Mesodermal cell (in vitro differentiated cells): ENCODE results near the gene CENPM.

Source experiments
- H3K27ac ChIP-seq: 2 replicates; pipeline ENCODE4 v1.7.0; 2013; ENCODE audit warnings: mild to moderate bottlenecking, low read depth, low read length, moderate library complexity; ENCODE audit not compliant: severe bottlenecking
- H3K36me3 ChIP-seq: 2 replicates; pipeline ENCODE4 v1.7.1; 2013; ENCODE audit warnings: mild to moderate bottlenecking, low read length, moderate library complexity; ENCODE audit not compliant: control insufficient read depth, insufficient read depth
- H3K4me1 ChIP-seq: one replicate; pipeline ENCODE4 v1.7.1; 2013; ENCODE audit warnings: mild to moderate bottlenecking, low read length; ENCODE audit not compliant: insufficient read depth, control insufficient read depth, poor library complexity, severe bottlenecking
- H3K4me3 ChIP-seq: 2 replicates; pipeline ENCODE4 v1.7.0; 2013; ENCODE audit warnings: low read length, control low read depth, mild to moderate bottlenecking; ENCODE audit not compliant: insufficient read depth, poor library complexity, severe bottlenecking; ENCODE audit errors: extremely low read depth
- H3K9me3 ChIP-seq: 2 replicates; pipeline ENCODE4 v1.7.1; 2013; ENCODE audit warnings: mild to moderate bottlenecking, low read length, moderate library complexity; ENCODE audit not compliant: control insufficient read depth
- WGBS, 2 experiments: methylation state at CpG; one replicate each; pipeline ENCODE4 v1.1.5; 2013; ENCODE audit warnings: missing lambda C conversion rate in 2 of 2; ENCODE audit not compliant: insufficient coverage in 2 of 2; 5-methylcytosine and 5-hydroxymethylcytosine counted together

The CENPM gene

DNA sequence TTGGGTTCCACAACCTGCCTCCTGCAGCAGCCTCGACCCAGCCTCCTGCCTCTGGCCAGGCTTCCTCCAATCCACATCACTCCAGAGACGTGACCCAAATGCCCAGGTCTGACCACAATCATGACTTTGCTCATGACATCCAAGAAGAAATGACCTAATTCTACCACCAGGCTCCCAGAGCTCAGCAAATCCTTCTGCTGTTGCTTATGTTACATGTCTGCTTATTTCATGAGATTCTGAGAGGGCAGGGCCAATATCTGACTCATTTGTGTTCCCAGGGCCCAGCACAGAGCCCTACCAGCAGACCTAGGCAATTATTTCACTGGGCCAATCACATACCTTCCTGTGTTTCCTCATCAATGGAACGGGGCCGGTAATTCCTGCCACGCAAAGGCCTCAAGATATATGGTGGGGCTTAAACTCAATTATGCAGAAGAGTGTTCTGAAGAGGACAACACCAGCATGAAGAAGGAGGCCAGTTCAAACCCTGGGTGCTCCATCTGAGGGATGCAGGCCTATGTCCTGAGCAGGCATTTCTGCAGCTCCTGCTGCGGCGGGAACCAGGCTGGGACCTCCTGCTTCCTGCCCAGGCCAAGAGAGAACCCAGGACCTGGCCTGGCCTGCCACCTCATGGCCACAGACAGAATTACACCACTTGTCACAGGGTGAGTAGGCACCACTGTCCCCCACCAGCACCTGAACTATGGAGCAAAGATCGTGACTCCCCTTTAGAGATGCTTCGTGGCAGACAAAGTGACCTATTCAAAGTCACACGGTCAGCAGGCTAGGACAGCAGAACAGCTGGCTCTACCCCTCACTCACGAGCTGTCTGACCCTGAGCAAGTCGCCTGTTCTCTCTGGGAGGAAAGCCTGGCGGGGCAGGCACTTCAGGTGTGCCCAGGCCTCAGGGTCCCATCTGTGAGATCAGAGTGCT lies 5.9 kb downstream of the CENPM start:
- Histone ChIP-seq H3K4me1 (peaks cover 3% of the 10 kb centered on the region), H3K9me3 (no peaks in the 10 kb centered on the region), H3K36me3 (peaks cover 62% of the 10 kb centered on the region), H3K27ac (peak overlapping the region; percentile 77), H3K4me3 (no peak overlapping the region)
- WGBS, 2 experiments, result 61 to 72% methylated on average over 11 of the region's 13 CpGs

DNA sequence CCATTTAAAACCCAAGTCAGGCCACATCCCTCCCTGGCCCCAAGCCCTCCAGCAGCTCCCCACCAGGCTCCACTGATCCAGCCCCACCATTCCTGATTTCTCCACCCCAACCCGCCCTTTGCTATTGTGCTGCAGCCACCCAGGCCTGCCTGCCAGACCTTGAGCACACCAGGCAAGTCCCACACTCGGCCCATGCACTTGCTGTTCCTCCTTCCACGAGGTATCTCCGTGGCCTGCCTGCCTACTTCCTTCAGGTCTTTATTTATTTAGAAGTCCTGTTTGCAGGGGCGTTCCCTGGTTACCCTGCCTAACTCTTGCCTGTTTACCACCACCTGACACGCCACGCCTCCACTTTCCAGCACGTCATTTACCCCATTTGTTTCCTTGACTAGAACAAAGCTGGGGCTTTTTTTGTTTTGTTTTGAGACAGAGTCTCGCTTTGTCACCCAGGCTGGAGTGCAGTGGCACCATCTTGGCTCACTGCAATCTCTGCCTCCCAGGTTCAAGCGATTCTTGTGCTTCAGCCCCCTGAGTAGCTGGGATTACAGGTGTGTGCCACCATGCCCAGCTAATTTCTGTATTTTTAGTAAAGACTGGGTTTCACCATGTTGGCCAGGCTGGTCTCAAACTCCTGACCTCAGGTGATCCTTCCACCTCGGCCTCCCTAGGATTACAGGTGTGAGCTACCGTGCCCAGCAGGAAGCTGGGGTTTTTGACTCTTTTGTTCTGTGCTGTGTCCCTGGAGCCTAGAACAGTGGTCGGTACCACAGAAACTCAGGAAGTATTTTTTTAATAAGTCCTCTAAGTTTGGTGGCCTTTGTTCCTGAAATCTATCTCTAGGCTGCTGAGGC lies 6.7 kb downstream of the CENPM start:
- H3K4me3 ChIP-seq, result no peak overlapping the region
- 89 to 90% methylated on average over 9 to 13 of the region's 13 CpGs for WGBS, 2 experiments
- H3K9me3 ChIP-seq, result no peaks in the 10 kb centered on the region
- H3K27ac ChIP-seq, result peak overlapping the region; percentile 77
- H3K4me1 ChIP-seq, result no peaks in the 10 kb centered on the region
- peaks cover 61% of the 10 kb centered on the region for H3K36me3 ChIP-seq

DNA sequence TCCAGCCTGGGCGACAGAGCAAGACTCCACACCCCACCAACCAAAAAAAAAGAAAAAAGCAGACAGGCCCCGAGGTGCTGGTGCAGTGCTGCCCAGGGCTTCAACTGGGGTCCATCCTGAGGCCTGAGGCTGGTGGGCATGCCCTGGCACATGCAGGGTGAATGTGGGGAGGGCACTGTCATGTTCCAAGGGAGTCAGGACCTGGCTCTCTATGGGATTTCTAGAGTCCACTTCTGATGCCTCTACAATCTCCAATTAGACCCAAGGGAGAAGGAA lies 10.1 kb downstream of the CENPM start:
- no peak overlapping the region for H3K27ac ChIP-seq
- WGBS, 2 experiments, result 100% methylated on average over 1 of the region's 2 CpGs
- peaks cover 35% of the 10 kb centered on the region for H3K36me3 ChIP-seq
- H3K9me3 ChIP-seq, result no peaks in the 10 kb centered on the region
- H3K4me1 ChIP-seq, result no peaks in the 10 kb centered on the region
- no peak overlapping the region for H3K4me3 ChIP-seq

DNA sequence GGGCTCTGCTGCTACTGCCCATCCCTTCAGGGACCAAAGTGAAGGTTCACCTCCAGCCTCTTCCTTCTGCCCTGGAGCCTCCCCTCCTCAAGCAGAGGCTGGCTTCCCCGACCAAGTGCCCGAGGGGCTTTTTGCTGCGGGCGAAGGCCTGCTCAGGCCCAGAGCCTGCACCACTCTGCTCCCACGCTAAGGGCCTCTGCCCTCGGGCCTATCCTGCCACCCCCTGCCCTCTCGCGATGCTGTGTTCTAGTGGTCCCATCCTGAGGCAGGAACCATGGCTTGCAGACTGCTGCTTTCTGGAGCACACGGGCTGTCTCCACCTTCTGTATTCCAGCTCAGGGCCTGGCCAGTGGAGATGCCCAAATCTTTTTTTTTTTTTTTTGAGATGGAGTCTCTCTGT lies 11.4 kb downstream of the CENPM start:
- Histone ChIP-seq H3K36me3 (peaks cover 28% of the 10 kb centered on the region), H3K27ac (no peak overlapping the region), H3K4me1 (no peaks in the 10 kb centered on the region), H3K9me3 (no peaks in the 10 kb centered on the region), H3K4me3 (no peak overlapping the region)
- 87 to 98% methylated on average over 6 to 9 of the region's 9 CpGs for WGBS, 2 experiments

DNA sequence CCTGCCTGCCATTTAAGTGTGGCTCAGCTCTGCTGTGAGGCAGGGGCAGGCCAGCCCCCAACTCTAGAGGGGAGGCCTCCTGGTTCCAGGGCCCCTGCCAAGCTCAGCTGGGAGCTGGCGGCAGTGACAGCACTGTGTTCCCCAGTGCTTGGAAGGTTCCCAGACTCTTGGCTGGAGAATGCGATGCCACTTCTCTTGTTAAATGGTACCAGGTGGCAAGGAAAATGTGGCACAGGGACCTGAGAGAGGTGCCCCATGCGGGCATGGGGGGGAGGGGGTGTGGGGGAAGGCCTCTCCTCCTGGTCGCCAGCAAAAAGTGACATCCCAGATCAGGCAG lies 12.0 kb downstream of the CENPM start:
- 92% methylated on average over 2 of the region's 4 CpGs; no CpG with 5 or more reads in 1 of the 2 experiments for WGBS, 2 experiments
- no peaks in the 10 kb centered on the region for H3K4me1 ChIP-seq
- no peak overlapping the region for H3K4me3 ChIP-seq
- H3K36me3 ChIP-seq, result peaks cover 23% of the 10 kb centered on the region
- H3K27ac ChIP-seq, result no peak overlapping the region
- no peaks in the 10 kb centered on the region for H3K9me3 ChIP-seq

DNA sequence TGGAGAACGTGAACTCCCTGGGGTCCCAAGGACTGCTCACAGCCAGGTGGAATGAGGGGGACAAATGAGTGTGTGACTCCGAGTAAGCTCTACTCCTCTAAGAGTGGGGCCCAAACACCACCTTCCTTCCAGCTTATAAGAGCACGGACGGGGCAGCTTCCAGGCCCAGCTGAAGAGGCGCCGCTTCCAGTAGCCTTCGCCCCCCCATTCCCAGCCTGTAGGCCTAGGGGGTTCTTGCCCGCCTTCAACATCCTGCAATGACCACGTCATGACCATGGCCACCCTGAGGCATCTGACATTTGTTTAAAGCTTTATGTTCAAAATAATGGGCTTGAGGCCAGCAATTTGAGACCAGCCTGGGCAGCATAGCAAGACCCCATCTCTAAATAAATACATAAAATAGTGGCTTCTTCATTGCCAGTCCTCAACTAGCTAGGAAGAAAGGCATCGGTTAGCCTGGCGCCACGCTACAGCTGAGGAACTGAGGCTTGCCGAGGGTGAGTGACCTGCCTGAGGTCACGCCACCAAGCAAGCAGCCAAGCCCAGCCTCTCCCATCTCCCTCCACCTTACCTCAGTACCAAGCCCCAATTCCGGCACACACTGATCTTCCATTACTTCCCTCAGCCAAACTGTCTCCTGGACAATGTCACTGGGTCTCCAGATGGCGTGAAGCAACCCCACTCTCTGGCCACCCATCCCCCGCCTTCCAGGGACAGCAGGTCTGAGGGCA lies 12.5 kb downstream of the CENPM start:
- WGBS, 2 experiments, result 94 to 96% methylated on average over 12 to 17 of the region's 17 CpGs
- Histone ChIP-seq H3K27ac (no peak overlapping the region), H3K4me3 (no peak overlapping the region), H3K36me3 (peaks cover 21% of the 10 kb centered on the region), H3K9me3 (no peaks in the 10 kb centered on the region), H3K4me1 (no peaks in the 10 kb centered on the region)

DNA sequence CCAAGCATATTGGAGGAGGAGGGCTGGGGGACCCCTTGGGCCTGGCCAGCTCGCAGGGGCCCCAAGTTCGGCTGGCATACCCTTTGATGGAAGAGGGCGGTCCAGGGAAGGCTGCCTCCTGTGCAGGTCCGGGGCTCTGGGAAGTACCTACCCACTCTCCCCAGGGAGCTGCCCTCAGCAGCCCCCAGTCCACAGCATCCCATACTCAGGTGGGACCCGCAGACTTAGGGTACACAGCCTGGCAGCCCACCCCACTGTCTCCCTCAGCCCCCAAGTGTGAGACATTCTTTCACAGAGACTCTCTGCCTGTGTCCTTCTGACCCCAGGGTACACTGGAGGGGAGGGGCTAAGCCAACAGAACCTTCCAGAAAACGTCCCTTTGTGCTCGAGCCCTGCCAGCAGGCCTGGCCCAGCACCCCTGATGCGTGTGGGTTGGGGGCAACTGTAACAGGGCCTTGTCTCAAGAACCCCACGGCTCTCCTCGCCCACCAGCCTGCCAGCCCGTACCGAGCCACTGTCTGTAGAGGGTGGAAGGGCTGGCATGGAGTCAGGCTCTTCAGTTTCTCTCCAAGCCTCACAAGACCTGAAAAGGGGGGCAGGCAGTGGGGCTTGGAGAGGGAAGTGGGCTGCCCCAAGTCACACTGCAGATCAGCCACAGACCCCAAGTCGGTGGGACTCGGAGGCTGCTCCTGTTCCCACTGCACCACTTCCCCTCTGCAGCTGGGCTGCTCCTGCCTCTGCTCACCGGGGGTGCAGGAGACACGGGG lies 13.4 kb downstream of the CENPM start:
- Histone ChIP-seq H3K9me3 (no peaks in the 10 kb centered on the region), H3K36me3 (peaks cover 12% of the 10 kb centered on the region), H3K4me3 (no peak overlapping the region), H3K4me1 (no peaks in the 10 kb centered on the region), H3K27ac (no peak overlapping the region)
- 89 to 90% methylated on average over 5 to 16 of the region's 16 CpGs for WGBS, 2 experiments

DNA sequence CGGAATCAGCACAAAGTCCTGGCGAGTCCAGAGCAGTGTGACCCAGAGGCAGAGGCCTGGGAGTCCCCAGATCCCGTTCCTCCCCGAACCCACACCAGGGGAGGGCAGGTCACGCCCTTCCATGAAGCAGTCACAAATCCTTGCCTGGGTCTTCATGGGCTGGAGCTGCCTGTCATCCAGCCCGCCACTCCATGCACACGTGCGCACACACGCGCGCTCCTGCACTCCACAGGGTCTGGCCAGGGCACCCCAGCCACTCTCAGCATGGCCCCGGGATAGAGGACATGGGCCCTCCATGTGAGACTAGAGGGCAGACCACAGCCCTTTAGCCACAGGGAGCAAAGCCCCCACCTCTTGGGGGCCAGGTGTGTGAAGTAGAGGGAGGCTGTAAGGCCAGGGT lies 14.6 kb downstream of the CENPM start:
- H3K36me3 ChIP-seq, result peaks cover 6% of the 10 kb centered on the region
- H3K4me3 ChIP-seq, result no peak overlapping the region
- no peaks in the 10 kb centered on the region for H3K9me3 ChIP-seq
- H3K4me1 ChIP-seq, result no peaks in the 10 kb centered on the region
- no peak overlapping the region for H3K27ac ChIP-seq
- 90 to 97% methylated on average over 11 to 12 of the region's 12 CpGs for WGBS, 2 experiments

DNA sequence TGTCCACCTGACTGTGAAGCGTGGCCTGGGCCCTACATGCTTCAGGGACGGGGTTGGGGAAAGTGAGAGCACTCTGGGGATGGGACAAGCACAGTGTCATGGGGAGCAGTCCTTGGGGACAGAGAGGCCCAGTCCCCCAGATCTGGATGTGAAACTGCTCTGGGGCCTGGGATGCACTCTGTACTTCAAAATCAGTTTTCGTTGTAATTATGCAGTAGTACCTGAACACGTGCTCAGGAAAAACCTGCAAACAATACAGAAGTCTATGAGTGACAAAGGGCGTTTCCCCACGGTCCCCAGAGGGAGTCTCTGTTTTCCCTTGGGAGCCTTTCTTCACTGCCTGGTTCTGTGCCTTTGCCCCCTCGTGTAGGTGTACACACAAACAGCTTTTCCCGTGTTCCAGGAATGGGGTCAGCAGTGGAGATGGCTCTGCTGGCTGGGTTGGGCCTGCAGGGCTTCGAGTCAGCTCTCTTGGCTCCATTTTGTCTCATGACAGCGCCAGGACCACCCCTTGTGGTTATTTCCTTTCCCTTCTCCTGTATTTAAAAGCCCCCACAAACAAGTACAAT lies 15.2 kb downstream of the CENPM start:
- Histone ChIP-seq H3K9me3 (no peaks in the 10 kb centered on the region), H3K4me1 (no peaks in the 10 kb centered on the region), H3K27ac (no peak overlapping the region), H3K36me3 (peaks cover under 1% of the 10 kb centered on the region), H3K4me3 (no peak overlapping the region)
- WGBS, 2 experiments, result 89 to 95% methylated on average over 9 to 10 of the region's 10 CpGs

DNA sequence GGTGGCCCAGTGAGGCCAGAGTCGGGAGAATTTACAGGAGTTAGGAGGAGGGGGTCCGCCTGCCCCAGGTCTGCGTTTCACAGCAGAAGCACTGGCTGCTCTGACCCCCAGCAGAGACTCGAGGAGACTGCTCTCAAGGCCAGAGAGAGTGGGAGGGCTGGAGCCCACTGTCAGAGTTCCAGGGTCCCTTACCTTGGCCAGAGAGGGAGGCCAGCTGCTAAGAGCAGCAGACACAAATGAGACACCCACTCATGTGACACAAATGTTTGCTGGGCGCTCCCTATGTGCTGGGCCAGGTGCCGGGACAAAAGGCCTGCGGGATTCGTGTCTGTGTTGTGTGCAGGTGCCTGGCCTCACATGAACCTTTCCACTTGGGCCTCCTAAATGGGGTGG lies 17.5 kb downstream of the CENPM start:
- Histone ChIP-seq H3K27ac (no peak overlapping the region), H3K4me1 (no peaks in the 10 kb centered on the region)
- WGBS, 2 experiments, result 70 to 86% methylated on average over 6 of the region's 8 CpGs

More for the DNA sequence above, 17.5 kb downstream of the CENPM start:
- Histone ChIP-seq H3K36me3 (no peaks in the 10 kb centered on the region), H3K9me3 (no peaks in the 10 kb centered on the region), H3K4me3 (no peak overlapping the region)
